HG03558 (cell line): Measurements from ENCODE around the gene RASIP1.
A peak's percentile ranks its signal among the peaks of the same experiment; 100 is the strongest.
"Not testable (repeated sequence)": the region's sequence is repeated elsewhere in the genome, so short reads cannot be mapped to it uniquely, and the experiment has no call there.

Experiments used
- ATAC-seq: cut with Tn5 transposase; IDR thresholded peaks from one replicate; pipeline ENCODE4 v1.9.1; 2021; ENCODE audit warnings: moderate number of reproducible peaks; ENCODE audit not compliant: unreplicated experiment; ENCODE audit errors: extremely low read depth

The RASIP1 gene

DNA sequence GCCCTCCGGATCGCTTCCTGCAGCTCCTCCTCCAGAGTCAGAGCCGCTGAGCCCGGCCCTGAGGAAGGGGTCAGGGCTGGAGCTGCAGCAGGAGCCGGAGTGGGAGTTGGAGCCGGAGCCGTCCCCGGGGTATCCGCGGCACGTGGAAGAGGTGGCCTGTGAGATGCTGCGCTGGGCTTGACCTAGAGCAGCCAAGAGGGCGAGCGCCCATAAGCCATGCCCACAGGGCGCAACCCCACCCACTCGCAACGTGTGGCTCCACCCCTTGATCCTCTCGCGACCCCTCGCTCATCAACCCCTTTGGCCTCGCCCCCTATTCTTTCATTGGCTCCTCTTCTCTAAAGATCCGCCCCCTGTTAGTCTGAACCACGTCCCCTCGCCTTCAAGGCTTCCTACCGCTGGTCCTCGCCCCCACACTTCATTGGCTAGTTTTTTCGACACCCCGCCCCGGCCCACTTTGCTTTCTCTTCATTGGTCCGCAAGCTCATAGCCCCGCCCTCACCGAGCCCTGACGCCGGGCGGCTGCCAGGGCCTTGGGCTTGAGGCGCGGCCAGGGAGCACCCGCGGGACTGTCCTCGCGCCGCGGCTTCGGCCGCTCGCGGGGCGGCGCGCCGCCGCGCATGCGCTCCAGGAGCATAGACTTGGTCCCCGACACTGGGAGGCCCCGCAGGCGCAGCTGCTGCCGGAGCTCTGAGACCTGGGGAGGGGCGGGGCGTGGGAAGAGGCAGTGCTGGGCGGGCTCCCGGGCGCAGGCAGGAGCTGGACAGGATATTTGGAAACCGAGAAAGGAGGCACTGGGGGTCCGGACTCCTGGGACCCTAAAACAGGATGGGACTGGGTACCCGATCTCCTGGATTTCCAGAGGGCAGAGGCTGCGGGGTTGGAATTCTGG lies 26.3 kb downstream of the RASIP1 start:
- peak; percentile 74 for ATAC-seq

GRCh38 chr19:48713041-48713863 lies 27.2 kb downstream of the RASIP1 start:
- no peak for ATAC-seq

GRCh38 chr19:48711106-48711662 lies 29.2 kb downstream of the RASIP1 start:
- no peak for ATAC-seq

- ATAC-seq = no peak
These were observed 31.9 kb downstream of the RASIP1 start for GRCh38 chr19:48708471-48708870.

DNA sequence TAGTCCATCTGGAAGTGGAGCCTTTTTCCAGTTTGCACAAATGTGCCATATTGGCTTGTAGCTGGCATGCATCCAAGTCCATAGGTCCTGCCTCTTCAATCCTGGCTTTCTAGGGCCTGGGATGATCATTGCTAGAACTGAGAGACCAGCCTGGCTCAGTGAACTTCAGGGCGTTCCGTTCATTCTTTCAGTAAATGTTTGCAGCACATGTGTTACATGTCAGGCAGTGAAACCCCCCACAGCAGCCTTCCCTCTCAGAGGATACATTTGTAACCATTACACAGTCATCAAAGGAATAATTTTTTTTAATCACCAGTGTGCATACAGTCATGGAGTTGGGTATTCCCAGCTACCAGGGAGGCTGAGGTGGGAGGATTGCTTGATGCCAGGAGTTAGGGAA lies 35.0 kb downstream of the RASIP1 start:
- no peak for ATAC-seq

GRCh38 chr19:48703316-48703715 lies 37.1 kb downstream of the RASIP1 start:
- no peak for ATAC-seq

- no peak for ATAC-seq
These were observed 37.7 kb downstream of the RASIP1 start for GRCh38 chr19:48702701-48703100.

DNA sequence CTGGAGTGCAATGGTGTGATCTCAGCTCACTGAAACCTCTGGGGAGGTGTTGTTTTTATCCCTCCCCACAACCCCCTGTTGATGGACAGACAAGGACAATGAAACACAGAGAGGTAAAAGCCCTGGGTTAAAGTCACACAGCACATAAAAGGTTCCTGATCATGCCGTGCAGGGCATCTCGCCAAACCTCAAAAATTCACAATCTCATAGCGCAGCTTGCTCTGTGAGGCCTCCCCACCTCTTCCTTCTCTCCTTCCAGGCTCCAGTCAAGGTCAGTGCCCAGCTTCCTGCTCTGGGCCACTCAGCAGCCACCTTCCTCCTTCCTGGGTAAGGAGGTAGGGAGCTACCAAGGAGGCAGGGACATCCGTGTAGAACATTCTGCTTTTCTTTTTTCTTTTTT lies 42.4 kb downstream of the RASIP1 start:
- ATAC-seq = no peak

DNA sequence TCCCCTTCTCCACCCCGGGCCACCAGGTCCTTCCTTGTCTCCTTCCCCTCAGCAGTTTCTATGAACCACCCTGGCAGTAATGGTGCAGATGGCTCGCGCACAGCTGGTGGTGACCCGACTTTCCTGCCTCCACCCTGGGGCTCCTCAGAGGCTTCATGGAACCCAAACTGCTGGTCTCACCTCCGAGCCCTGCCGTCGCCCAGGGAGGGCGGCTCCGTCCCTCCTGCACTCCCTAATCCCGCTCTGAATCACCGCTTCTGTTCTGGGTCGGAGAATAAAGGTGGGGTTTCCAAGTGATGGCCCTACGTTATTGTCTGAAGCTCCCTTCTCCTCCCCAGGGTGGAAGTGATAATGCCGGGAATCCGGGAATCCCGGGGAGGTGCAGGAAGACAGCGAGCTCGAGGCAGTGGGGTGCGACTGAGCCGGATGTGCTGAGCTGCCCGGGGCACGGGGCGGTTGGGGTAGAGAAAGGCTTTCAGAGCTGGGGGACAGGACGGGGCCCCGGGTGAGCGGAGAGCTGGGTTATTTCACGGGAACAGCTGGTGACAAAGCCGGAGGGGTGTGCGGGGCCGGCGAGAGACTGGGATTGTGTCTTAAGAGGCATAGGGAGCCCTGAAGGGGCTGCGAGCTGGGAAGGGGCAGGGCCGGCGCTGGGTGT lies 43.9 kb downstream of the RASIP1 start:
- ATAC-seq = no peak

- no peak for ATAC-seq
These were observed 44.6 kb downstream of the RASIP1 start, which contains the start of gene FUT2 for GRCh38 chr19:48695743-48696352. FUT2 (plus strand) TSS chr19:48695971; CDS start chr19:48702957, 6,986 bp downstream.

- not testable (repeated sequence) for ATAC-seq
These were observed 46.8 kb downstream of the RASIP1 start for GRCh38 chr19:48693629-48694028.

- ATAC-seq = no peak
These were observed 51.0 kb downstream of the RASIP1 start for GRCh38 chr19:48689449-48689848.

DNA sequence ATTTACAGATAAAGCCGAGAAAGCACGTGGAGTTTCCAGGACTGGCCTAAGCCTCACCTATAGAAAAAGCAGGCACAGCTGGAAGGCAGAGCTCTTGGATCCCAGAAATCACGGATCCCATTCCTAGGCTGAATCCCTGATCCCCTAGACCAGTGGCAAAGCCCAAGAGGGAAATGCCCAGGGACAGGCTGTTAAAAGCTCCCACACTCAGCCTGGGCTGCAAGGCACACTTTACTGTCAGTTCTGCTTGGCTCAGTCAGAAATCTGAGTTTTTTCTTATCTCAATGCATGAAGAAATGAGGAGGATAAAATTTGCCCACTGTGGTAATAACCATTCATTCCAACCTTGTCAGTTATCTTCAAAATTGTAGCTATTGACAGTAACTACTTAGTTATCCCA lies 52.6 kb downstream of the RASIP1 start:
- no peak for ATAC-seq

- not testable (repeated sequence) for ATAC-seq
These were observed 53.8 kb downstream of the RASIP1 start for GRCh38 chr19:48686637-48687036.

DNA sequence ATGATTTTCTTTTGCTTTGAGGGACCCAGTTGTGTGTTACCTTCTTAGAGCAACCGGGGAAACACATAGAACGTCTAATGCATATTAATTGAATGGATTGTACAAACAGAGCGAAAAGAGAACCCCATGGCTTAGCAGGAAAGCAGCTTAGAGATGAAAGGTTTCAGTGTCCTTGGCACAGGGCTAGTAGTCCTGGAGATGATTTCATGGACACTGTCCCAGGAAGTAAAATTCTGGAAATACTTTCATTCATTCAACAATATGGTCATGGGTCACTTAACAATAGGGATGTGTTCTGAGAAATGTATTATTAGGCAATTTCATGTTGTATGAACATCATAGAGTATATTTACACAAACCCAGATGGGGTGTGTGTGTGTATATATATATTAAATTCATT lies 54.3 kb downstream of the RASIP1 start:
- no peak for ATAC-seq

DNA sequence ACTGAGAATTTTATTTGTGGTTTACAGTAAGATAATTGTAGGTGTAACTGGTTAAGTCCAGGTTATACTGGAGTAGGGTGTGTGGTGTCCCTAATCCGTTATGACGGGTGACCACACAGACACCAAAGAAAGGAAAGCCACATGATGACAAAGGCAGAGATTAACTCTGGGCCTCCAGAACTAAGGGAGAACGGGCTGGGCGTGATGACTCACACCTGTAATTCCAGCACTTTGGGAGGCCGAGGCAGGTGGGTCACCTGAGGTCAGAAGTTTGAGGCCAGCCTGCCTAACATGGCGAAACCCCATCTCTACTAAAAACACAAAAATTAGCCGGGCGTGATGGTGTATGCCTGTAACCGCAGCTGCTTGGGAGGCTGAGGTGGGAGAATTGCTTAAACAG lies 54.8 kb downstream of the RASIP1 start:
- ATAC-seq = no peak

- ATAC-seq = no peak
These were observed 57.1 kb downstream of the RASIP1 start for GRCh38 chr19:48683349-48683748.

DNA sequence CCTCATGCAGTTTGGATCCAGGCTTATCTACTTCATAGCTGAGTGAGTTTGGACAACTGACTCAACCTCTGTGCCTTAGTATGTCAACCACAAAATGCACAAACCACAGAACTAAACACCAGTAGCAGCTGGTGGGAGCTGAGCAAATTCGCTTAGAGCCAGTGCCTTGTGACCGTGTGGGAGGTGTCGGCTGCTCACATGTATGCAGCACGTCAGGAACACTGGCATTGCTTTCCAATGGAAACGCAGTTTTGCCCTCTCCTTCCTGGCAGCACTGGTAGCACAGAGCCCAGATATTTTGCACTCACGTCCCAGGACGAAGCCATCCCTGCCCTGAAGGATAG lies 59.3 kb downstream of the RASIP1 start:
- ATAC-seq = no peak

DNA sequence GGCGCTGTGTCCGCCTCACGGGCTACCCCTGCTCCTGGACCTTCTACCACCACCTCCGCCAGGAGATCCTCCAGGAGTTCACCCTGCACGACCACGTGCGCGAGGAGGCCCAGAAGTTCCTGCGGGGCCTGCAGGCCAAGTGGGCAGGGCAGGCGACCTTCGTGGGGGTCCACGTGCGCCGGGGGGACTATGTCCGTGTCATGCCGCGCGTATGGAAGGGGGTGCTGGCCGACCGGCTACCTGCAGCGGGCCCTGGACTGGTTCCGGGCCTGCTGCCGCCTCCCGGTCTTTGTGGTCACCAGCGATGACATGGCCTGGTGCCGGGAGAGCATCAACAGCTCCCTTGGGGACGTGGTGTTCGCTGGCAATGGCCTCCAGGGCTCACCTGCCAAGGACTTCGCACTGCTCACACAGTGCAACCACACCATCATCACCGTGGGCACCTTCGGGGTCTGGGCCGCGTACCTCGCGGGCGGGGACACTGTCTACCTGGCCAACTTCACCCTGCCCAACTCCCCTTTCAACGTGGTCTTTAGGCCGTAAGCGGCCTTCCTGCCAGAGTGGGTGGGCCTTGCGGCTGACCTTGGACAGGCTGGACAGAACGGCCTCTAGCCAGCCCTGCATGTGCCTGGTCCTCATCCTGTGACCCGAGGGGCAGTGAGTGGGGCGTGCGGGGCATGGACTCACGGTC lies 59.8 kb downstream of the RASIP1 start:
- ATAC-seq = no peak
